ENCODE data around the gene ITGA8.
"Not testable (repeated sequence)": the region's sequence is repeated elsewhere in the genome, so short reads cannot be mapped to it uniquely, and the experiment has no call there.

ITGA8 gene

GRCh38 chr10:15588635-15589508, 130.8 kb downstream of the ITGA8 start:
- no peak for DNase-seq
- in situ Hi-C loops (cut with HindIII; ENCODE audit: low pct_ligation_motif_present, low pct_unique_long_range_greater_than_20kb, low sequenced_read_pairs): no loop called here

GRCh38 chr10:15588151-15588550, 131.6 kb downstream of the ITGA8 start:
- in situ Hi-C loops (cut with HindIII; ENCODE audit: low pct_ligation_motif_present, low pct_unique_long_range_greater_than_20kb, low sequenced_read_pairs): no loop called here

GRCh38 chr10:15587271-15587670, 132.5 kb downstream of the ITGA8 start:
- in situ Hi-C loops (cut with HindIII; ENCODE audit: low pct_ligation_motif_present, low pct_unique_long_range_greater_than_20kb, low sequenced_read_pairs): no loop called here
- DNase-seq: no peak

More at GRCh38 chr10:15588151-15588550, 131.6 kb downstream of the ITGA8 start:
- no peak for DNase-seq

- in situ Hi-C loops (cut with HindIII; ENCODE audit: low pct_ligation_motif_present, low pct_unique_long_range_greater_than_20kb, low sequenced_read_pairs): no loop called here
- DNase-seq: peak; percentile 55
Observed at GRCh38 chr10:15585303-15585715, 134.4 kb downstream of the ITGA8 start.

- in situ Hi-C loops (cut with HindIII; ENCODE audit: low pct_ligation_motif_present, low pct_unique_long_range_greater_than_20kb, low sequenced_read_pairs): not testable (repeated sequence)
Observed at GRCh38 chr10:15582972-15583371, 136.8 kb downstream of the ITGA8 start.

GRCh38 chr10:15579605-15580004, 140.1 kb downstream of the ITGA8 start:
- in situ Hi-C loops (cut with HindIII; ENCODE audit: low pct_ligation_motif_present, low pct_unique_long_range_greater_than_20kb, low sequenced_read_pairs): no loop called here

More at GRCh38 chr10:15582972-15583371, 136.8 kb downstream of the ITGA8 start:
- not testable (repeated sequence) for DNase-seq

GRCh38 chr10:15572531-15573045, 147.1 kb downstream of the ITGA8 start:
- in situ Hi-C loops (cut with HindIII; ENCODE audit: low pct_ligation_motif_present, low pct_unique_long_range_greater_than_20kb, low sequenced_read_pairs): no loop called here

More at GRCh38 chr10:15579605-15580004, 140.1 kb downstream of the ITGA8 start:
- DNase-seq: no peak

GRCh38 chr10:15571575-15571974, 148.1 kb downstream of the ITGA8 start:
- no peak for DNase-seq
- in situ Hi-C loops (cut with HindIII; ENCODE audit: low pct_ligation_motif_present, low pct_unique_long_range_greater_than_20kb, low sequenced_read_pairs): no loop called here

More at GRCh38 chr10:15572531-15573045, 147.1 kb downstream of the ITGA8 start:
- DNase-seq: no peak

GRCh38 chr10:15570738-15571339, 148.9 kb downstream of the ITGA8 start:
- DNase-seq: no peak
- in situ Hi-C loops (cut with HindIII; ENCODE audit: low pct_ligation_motif_present, low pct_unique_long_range_greater_than_20kb, low sequenced_read_pairs): no loop called here

- DNase-seq: no peak
- in situ Hi-C loops (cut with HindIII; ENCODE audit: low pct_ligation_motif_present, low pct_unique_long_range_greater_than_20kb, low sequenced_read_pairs): no loop called here
Observed at GRCh38 chr10:15567952-15568351, 151.8 kb downstream of the ITGA8 start.

- no peak for DNase-seq
- in situ Hi-C loops (cut with HindIII; ENCODE audit: low pct_ligation_motif_present, low pct_unique_long_range_greater_than_20kb, low sequenced_read_pairs): no loop called here
Observed at GRCh38 chr10:15563246-15563645, 156.5 kb downstream of the ITGA8 start.

- no peak for DNase-seq
- in situ Hi-C loops (cut with HindIII; ENCODE audit: low pct_ligation_motif_present, low pct_unique_long_range_greater_than_20kb, low sequenced_read_pairs): no loop called here
Observed at GRCh38 chr10:15562578-15562977, 157.1 kb downstream of the ITGA8 start.

GRCh38 chr10:15562116-15562515, 157.6 kb downstream of the ITGA8 start:
- in situ Hi-C loops (cut with HindIII; ENCODE audit: low pct_ligation_motif_present, low pct_unique_long_range_greater_than_20kb, low sequenced_read_pairs): no loop called here

GRCh38 chr10:15558136-15558535, 161.6 kb downstream of the ITGA8 start:
- DNase-seq: no peak
- in situ Hi-C loops (cut with HindIII; ENCODE audit: low pct_ligation_motif_present, low pct_unique_long_range_greater_than_20kb, low sequenced_read_pairs): no loop called here

More at GRCh38 chr10:15562116-15562515, 157.6 kb downstream of the ITGA8 start:
- DNase-seq: no peak

GRCh38 chr10:15557168-15557567, 162.6 kb downstream of the ITGA8 start:
- in situ Hi-C loops (cut with HindIII; ENCODE audit: low pct_ligation_motif_present, low pct_unique_long_range_greater_than_20kb, low sequenced_read_pairs); DNase-seq: not testable (repeated sequence)

- in situ Hi-C loops (cut with HindIII; ENCODE audit: low pct_ligation_motif_present, low pct_unique_long_range_greater_than_20kb, low sequenced_read_pairs): no loop called here
- no peak for DNase-seq
Observed at GRCh38 chr10:15550950-15551349, 168.8 kb downstream of the ITGA8 start.

- no peak for DNase-seq
- in situ Hi-C loops (cut with HindIII; ENCODE audit: low pct_ligation_motif_present, low pct_unique_long_range_greater_than_20kb, low sequenced_read_pairs): no loop called here
Observed at GRCh38 chr10:15548331-15548730, 171.4 kb downstream of the ITGA8 start.

GRCh38 chr10:15546606-15547005, 173.1 kb downstream of the ITGA8 start:
- in situ Hi-C loops (cut with HindIII; ENCODE audit: low pct_ligation_motif_present, low pct_unique_long_range_greater_than_20kb, low sequenced_read_pairs): no loop called here
- DNase-seq: no peak

- in situ Hi-C loops (cut with HindIII; ENCODE audit: low pct_ligation_motif_present, low pct_unique_long_range_greater_than_20kb, low sequenced_read_pairs): no loop called here
- no peak for DNase-seq
Observed at GRCh38 chr10:15545884-15546283, 173.8 kb downstream of the ITGA8 start.

Measured in ACHN (cell line).